Natural killer cell (primary cell): ENCODE results near the gene ACSS3. TPM values are rescaled to one million over a fixed set of nuclear protein-coding genes. Genes with fewer than 3 reads are reported as not detected.

ENCODE experiments used
- ATAC-seq, 3 donors: fragments of 150-1000 bp in 2 of 3; fragments of 200-7000 bp in 1 of 3; cut with Tn5 transposase; 1 replicate in 1 of 3; 2 replicates in 2 of 3; pipeline ENCODE4 v1.10.0; 2021; ENCODE audit warnings: mild to moderate bottlenecking in 2 of 3, moderate library complexity in 2 of 3
- DNase-seq, 2 donors: peaks; one replicate each; pipeline versions ENCODE4 v3.0.0 to v3.0.0-alpha.2; 2013 to 2021; ENCODE audit warnings: mixed read lengths in 1 of 2
- H3K27ac ChIP-seq: one replicate; pipeline ENCODE4 v1.5.1; 2013; ENCODE audit warnings: mild to moderate bottlenecking, low read length
- H3K27me3 ChIP-seq: one replicate; pipeline ENCODE4 v1.6.1; 2013; ENCODE audit warnings: low read length; ENCODE audit not compliant: control insufficient read depth, insufficient read depth
- H3K36me3 ChIP-seq: one replicate; pipeline ENCODE4 v1.6.1; 2013; ENCODE audit warnings: low read length; ENCODE audit not compliant: control insufficient read depth, insufficient read depth
- H3K4me1 ChIP-seq: one replicate; pipeline ENCODE4 v1.6.1; 2013; ENCODE audit warnings: low read length; ENCODE audit not compliant: control insufficient read depth, insufficient read depth
- H3K4me3 ChIP-seq: one replicate; pipeline ENCODE4 v1.5.1; 2013; ENCODE audit warnings: low read length
- H3K9me3 ChIP-seq: one replicate; pipeline ENCODE4 v1.6.1; 2013; ENCODE audit warnings: low read length; ENCODE audit not compliant: control insufficient read depth, insufficient read depth
- H3K27ac Mint-ChIP-seq, 2 donors: one replicate each; pipeline ENCODE4 v1.8.0; 2022; ENCODE audit warnings: mild to moderate bottlenecking in 2 of 2, mixed read lengths in 2 of 2, moderate library complexity in 1 of 2
- H3K27me3 Mint-ChIP-seq, 2 donors: one replicate each; pipeline ENCODE4 v1.8.0; 2022; ENCODE audit warnings: low read depth in 2 of 2, mixed read lengths in 2 of 2
- H3K36me3 Mint-ChIP-seq: one replicate; pipeline ENCODE4 v1.8.0; 2022; ENCODE audit warnings: mixed read lengths
- H3K4me1 Mint-ChIP-seq, 2 donors: one replicate each; pipeline ENCODE4 v1.8.0; 2022; ENCODE audit warnings: mixed read lengths in 2 of 2
- H3K4me3 Mint-ChIP-seq: one replicate; pipeline ENCODE4 v1.8.0; 2022; ENCODE audit warnings: mild to moderate bottlenecking, moderate library complexity, mixed read lengths
- H3K9me3 Mint-ChIP-seq, 2 donors: one replicate each; pipeline ENCODE4 v1.8.0; 2022; ENCODE audit warnings: mixed read lengths in 2 of 2
- WGBS: methylation state at CpG from one replicate; pipeline ENCODE4 v1.1.7; 2013; ENCODE audit warnings: missing lambda C conversion rate; ENCODE audit not compliant: insufficient coverage; 5-methylcytosine and 5-hydroxymethylcytosine counted together
- intact Hi-C: fragments of 100-400 bp; cut with micrococcal nuclease; formaldehyde crosslinking; loops from one replicate; pipeline ENCODE4 v1.14.2; 2022
- total RNA-seq, 4 donors: library from RNA; stranded (reverse); fragments of 120-200 nt in 1 of 4; gene quantifications; one replicate each; pipeline versions ENCODE4 v1.2.3 to v1.2.4, GENCODE V29; 2013 to 2022
- TF ChIP-seq, protein P1 (sequence below): fragments of 200-600 bp; IDR thresholded peaks from one replicate; pipeline ENCODE4 v1.8.0; 2022; ENCODE audit warnings: antibody characterized with exemption

The ACSS3 gene
- total RNA-seq, 3 donors from 2014 or later (not counting 1 experiment from before 2014, with no cell fraction given): 2.9 TPM; not detected in 2

DNA sequence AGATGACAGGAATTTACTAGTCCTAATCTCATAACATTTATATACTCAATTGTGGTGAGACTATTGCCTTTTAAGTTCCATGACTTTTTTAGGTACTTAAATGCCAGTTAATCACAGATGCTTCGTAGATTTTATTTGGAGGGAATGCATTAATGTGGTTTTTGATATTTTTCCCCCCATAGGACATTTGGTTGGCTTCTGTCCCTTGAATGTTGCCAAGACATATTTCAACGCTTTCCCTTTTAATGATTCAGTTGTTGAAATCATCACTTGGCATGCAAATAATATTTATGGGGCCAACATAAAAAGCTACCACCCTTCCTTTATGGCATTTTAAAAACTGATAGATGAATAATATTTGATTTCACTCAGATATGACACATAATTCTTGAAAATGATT is 172.1 kb downstream of the ACSS3 start:
- Mint-ChIP-seq H3K27ac (no peak overlapping the region), H3K4me1 (no peaks in the 10 kb centered on the region), H3K4me3 (no peak overlapping the region), H3K9me3 (peaks cover 2 to 8% of the 10 kb centered on the region in 2 donors), H3K36me3 (no peaks in the 10 kb centered on the region), H3K27me3 (no peaks in the 10 kb centered on the region)
- Histone ChIP-seq H3K36me3 (no peaks in the 10 kb centered on the region), H3K9me3 (no peaks in the 10 kb centered on the region), H3K27ac (no peak overlapping the region), H3K4me1 (no peaks in the 10 kb centered on the region), H3K27me3 (no peaks in the 10 kb centered on the region), H3K4me3 (no peak overlapping the region)
- DNase-seq (no peak), ATAC-seq (no peak)
- TF ChIP-seq, protein P1, sequence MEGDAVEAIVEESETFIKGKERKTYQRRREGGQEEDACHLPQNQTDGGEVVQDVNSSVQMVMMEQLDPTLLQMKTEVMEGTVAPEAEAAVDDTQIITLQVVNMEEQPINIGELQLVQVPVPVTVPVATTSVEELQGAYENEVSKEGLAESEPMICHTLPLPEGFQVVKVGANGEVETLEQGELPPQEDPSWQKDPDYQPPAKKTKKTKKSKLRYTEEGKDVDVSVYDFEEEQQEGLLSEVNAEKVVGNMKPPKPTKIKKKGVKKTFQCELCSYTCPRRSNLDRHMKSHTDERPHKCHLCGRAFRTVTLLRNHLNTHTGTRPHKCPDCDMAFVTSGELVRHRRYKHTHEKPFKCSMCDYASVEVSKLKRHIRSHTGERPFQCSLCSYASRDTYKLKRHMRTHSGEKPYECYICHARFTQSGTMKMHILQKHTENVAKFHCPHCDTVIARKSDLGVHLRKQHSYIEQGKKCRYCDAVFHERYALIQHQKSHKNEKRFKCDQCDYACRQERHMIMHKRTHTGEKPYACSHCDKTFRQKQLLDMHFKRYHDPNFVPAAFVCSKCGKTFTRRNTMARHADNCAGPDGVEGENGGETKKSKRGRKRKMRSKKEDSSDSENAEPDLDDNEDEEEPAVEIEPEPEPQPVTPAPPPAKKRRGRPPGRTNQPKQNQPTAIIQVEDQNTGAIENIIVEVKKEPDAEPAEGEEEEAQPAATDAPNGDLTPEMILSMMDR: no peak
- intact Hi-C loops: no loop called here
- WGBS: 80% methylated on average over 1 of the region's 2 CpGs

DNA sequence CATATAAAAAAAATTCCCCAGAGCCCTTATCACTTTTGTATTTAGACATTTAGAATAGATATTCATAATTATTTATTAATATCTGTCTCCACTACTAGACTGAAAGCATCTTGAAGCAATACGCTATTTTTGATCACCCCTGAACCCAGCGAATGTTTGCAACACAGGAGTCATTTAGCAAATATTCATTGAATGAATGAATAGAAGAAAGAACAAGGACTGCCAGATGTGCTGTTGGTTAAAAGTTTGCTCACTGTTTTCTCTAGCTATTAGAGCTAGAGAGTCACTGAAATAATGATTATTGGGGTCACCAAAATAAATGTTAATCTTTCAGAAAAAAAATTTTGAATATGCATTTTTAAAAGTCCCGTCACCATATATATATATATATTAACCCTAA is 174.3 kb downstream of the ACSS3 start:
- Mint-ChIP-seq H3K27ac (no peak overlapping the region), H3K9me3 (peaks cover 2 to 17% of the 10 kb centered on the region in 2 donors), H3K27me3 (no peaks in the 10 kb centered on the region), H3K4me1 (no peaks in the 10 kb centered on the region), H3K36me3 (no peaks in the 10 kb centered on the region), H3K4me3 (no peak overlapping the region)
- Histone ChIP-seq H3K36me3 (no peaks in the 10 kb centered on the region), H3K27me3 (no peaks in the 10 kb centered on the region), H3K9me3 (no peaks in the 10 kb centered on the region), H3K4me1 (no peaks in the 10 kb centered on the region), H3K27ac (no peak overlapping the region), H3K4me3 (no peak overlapping the region)
- no peak for ATAC-seq
- intact Hi-C loops: no loop called here
- DNase-seq: no peak
- 96% methylated on average over 2 of the region's 3 CpGs for WGBS
- TF ChIP-seq, protein P1: no peak

DNA sequence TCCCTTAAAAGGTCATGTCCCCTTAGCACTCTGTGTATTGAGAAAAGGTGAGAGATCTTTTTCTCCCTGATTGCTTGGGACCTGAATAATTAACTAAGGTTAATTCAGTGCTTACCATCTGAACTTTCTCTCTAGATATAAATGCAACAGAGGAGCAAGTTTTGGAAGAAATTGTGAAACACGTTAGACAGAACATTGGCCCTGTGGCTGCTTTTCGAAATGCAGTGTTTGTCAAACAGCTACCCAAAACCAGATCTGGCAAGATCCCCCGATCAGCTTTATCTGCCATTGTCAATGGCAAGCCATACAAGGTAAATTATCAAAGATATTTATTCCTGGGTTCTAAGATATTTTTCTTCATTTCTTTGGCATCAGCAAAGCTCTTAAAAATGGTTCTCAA is 175.5 kb downstream of the ACSS3 start:
- intact Hi-C loops: no loop called here
- no peak overlapping the region for H3K4me3 ChIP-seq
- H3K4me1 ChIP-seq: no peaks in the 10 kb centered on the region
- WGBS: 96% methylated on average over 3 of the region's 3 CpGs
- no peaks in the 10 kb centered on the region for H3K36me3 ChIP-seq
- DNase-seq: no peak
- H3K4me1 Mint-ChIP-seq: no peaks in the 10 kb centered on the region
- no peak overlapping the region for H3K27ac ChIP-seq
- H3K9me3 Mint-ChIP-seq: peaks cover 2 to 15% of the 10 kb centered on the region in 2 donors
- no peaks in the 10 kb centered on the region for H3K27me3 ChIP-seq
- TF ChIP-seq, protein P1: no peak
- H3K27me3 Mint-ChIP-seq: no peaks in the 10 kb centered on the region
- H3K9me3 ChIP-seq: no peaks in the 10 kb centered on the region
- H3K4me3 Mint-ChIP-seq: no peak overlapping the region
- no peaks in the 10 kb centered on the region for H3K36me3 Mint-ChIP-seq
- no peak overlapping the region for H3K27ac Mint-ChIP-seq
- ATAC-seq: no peak

DNA sequence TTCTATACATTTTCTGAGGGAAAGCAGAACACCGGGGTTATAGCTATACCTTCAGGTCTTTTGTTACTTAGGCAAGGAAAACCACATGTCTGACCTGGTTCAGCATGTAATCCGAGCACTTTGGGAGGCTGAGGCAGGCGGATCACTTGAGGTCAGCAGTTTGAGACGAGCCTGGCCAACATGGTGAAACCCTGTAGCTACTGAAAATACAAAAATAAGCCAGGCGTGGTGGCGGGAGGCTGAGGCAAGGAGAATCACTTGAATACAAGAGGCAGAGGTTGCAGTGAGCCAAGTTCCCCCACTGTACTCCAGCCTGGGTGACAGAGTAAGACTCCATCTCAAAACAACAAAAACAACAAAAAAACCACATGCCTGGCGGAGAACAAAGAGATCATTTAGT is 177.6 kb downstream of the ACSS3 start:
- no peak overlapping the region for H3K4me3 Mint-ChIP-seq
- peaks cover 2 to 14% of the 10 kb centered on the region in 2 donors for H3K9me3 Mint-ChIP-seq
- Histone ChIP-seq H3K27ac (no peak overlapping the region), H3K4me3 (no peak overlapping the region), H3K27me3 (no peaks in the 10 kb centered on the region), H3K9me3 (no peaks in the 10 kb centered on the region), H3K36me3 (no peaks in the 10 kb centered on the region), H3K4me1 (no peaks in the 10 kb centered on the region)
- ATAC-seq (no peak), DNase-seq (no peak)
- no peaks in the 10 kb centered on the region for H3K4me1 Mint-ChIP-seq
- TF ChIP-seq, protein P1: no peak
- H3K36me3 Mint-ChIP-seq: no peaks in the 10 kb centered on the region
- whole genome bisulfite sequencing: 86% methylated on average over 7 of the region's 7 CpGs
- intact Hi-C loops: no loop called here
- H3K27ac Mint-ChIP-seq: no peak overlapping the region
- H3K27me3 Mint-ChIP-seq: no peaks in the 10 kb centered on the region
